GM12892 (cell line): ENCODE data around the gene SNX17.

Experiments
- POLR2A ChIP-seq: IDR thresholded peaks from 2 replicates; pipeline ENCODE4 v1.6.1; 2011; ENCODE audit warnings: low read depth, low read length, control low read depth
- POLR2AphosphoS5 ChIP-seq: IDR thresholded peaks from 2 replicates; pipeline ENCODE4 v1.6.1; 2011; ENCODE audit warnings: low read depth, low read length, control low read depth
- TAF1 ChIP-seq: IDR thresholded peaks from 2 replicates; pipeline ENCODE4 v1.6.1; 2011; ENCODE audit warnings: low read depth, mild to moderate bottlenecking, control low read depth, low read length, borderline replicate concordance

- no peak for TF ChIP-seq POLR2AphosphoS5
- no peak for TF ChIP-seq POLR2A
- no peak for TF ChIP-seq TAF1
These were observed 42.2 kb downstream of the SNX17 start for GRCh38 chr2:27412419-27413152.
